IMR-90 (cell line): ENCODE results near the gene PARP6. TPM values are rescaled to one million over a fixed set of nuclear protein-coding genes. Genes with fewer than 3 reads are reported as not detected.
A peak's percentile ranks its signal among the peaks of the same experiment; 100 is the strongest.
"Not testable (repeated sequence)": the region's sequence is repeated elsewhere in the genome, so short reads cannot be mapped to it uniquely, and the experiment has no call there.

Experiments
- ATAC-seq: fragments of 200-7000 bp; cut with Tn5 transposase; 2 replicates; pipeline ENCODE4 v1.9.1; 2020; ENCODE audit warnings: low read depth, mild to moderate bottlenecking, moderate library complexity
- BruUV-seq: library from RNA; stranded (reverse); fragments of 400-500 nt; replicated peaks from 2 replicates; lab custom pipeline; 2021; lab: Mats Ljungman, UMichigan
- CTCF ChIA-PET: fragments of 300-600 bp; formaldehyde crosslinking; extraction: SDS; loops from one replicate; lab custom pipeline; 2021; ENCODE audit warnings: antibody characterized with exemption; lab: Yijun Ruan, JAX
- POLR2A ChIA-PET: fragments of 300-600 bp; sonication (Branson Sonifier 250); formaldehyde crosslinking; loops from one replicate; lab custom pipeline; 2022; ENCODE audit warnings: antibody characterized with exemption; ENCODE audit not compliant: unreplicated experiment; lab: Charles Lee
- DNase-seq: peaks from one replicate; pipeline ENCODE4 v3.0.0; 2013
- H2AFZ ChIP-seq: replicated peaks from 2 replicates; pipeline ENCODE3; 2013; ENCODE audit warnings: low read length, mild to moderate bottlenecking; ENCODE audit not compliant: poor library complexity
- H2AK5ac ChIP-seq: 2 replicates; pipeline ENCODE4 v1.6.1; 2013; ENCODE audit warnings: low read depth, low read length, inconsistent platforms
- H2AK9ac ChIP-seq: replicated peaks from 2 replicates; pipeline ENCODE3; 2013; ENCODE audit warnings: mild to moderate bottlenecking, low read depth, low read length, moderate library complexity; ENCODE audit not compliant: poor library complexity
- H2BK120ac ChIP-seq: 2 replicates; pipeline ENCODE4 v1.6.1; 2013; ENCODE audit warnings: low read depth, low read length, inconsistent platforms
- H2BK15ac ChIP-seq: 3 replicates; pipeline ENCODE4 v1.6.1; 2013; ENCODE audit warnings: low read depth, low read length, inconsistent platforms
- H2BK20ac ChIP-seq: 2 replicates; pipeline ENCODE4 v1.6.1; 2013; ENCODE audit warnings: low read depth, mild to moderate bottlenecking, inconsistent platforms, low read length, moderate library complexity
- H2BK5ac ChIP-seq: 2 replicates; pipeline ENCODE4 v1.6.1; 2013; ENCODE audit warnings: mild to moderate bottlenecking, low read depth, low read length, inconsistent platforms; ENCODE audit not compliant: poor library complexity, severe bottlenecking
- H3K14ac ChIP-seq: replicated peaks from 2 replicates; pipeline ENCODE4 v1.6.1; 2013; ENCODE audit warnings: low read depth, low read length, inconsistent platforms
- H3K18ac ChIP-seq: 2 replicates; pipeline ENCODE4 v1.6.1; 2013; ENCODE audit warnings: low read depth, low read length, control low read depth
- H3K23ac ChIP-seq: 2 replicates; pipeline ENCODE4 v1.6.1; 2013; ENCODE audit warnings: low read depth, low read length, inconsistent platforms
- H3K27ac ChIP-seq: 2 replicates; pipeline ENCODE4 v1.5.1; 2013; ENCODE audit warnings: mild to moderate bottlenecking, control low read depth, low read length; ENCODE audit not compliant: insufficient read depth
- H3K27me3 ChIP-seq: 2 replicates; pipeline ENCODE4 v1.6.1; 2013; ENCODE audit warnings: low read length; ENCODE audit not compliant: control insufficient read depth, insufficient read depth
- H3K36me3 ChIP-seq: 2 replicates; pipeline ENCODE4 v1.6.1; 2013; ENCODE audit warnings: low read length, mixed read lengths; ENCODE audit not compliant: control insufficient read depth, insufficient read depth
- H3K4ac ChIP-seq: 2 replicates; pipeline ENCODE4 v1.6.1; 2013; ENCODE audit warnings: low read depth, low read length, inconsistent platforms
- H3K4me1 ChIP-seq: 2 replicates; pipeline ENCODE4 v1.6.1; 2013; ENCODE audit warnings: low read length, mixed read lengths; ENCODE audit not compliant: control insufficient read depth, insufficient read depth
- H3K4me2 ChIP-seq: 2 replicates; pipeline ENCODE4 v1.6.1; 2013; ENCODE audit warnings: low read depth, mild to moderate bottlenecking, control low read depth, low read length, moderate library complexity
- H3K4me3 ChIP-seq: 2 replicates; pipeline ENCODE4 v1.5.1; 2013; ENCODE audit warnings: low read depth, mild to moderate bottlenecking, control low read depth, low read length, moderate library complexity; ENCODE audit not compliant: insufficient read depth
- H3K56ac ChIP-seq: 2 replicates; pipeline ENCODE4 v1.6.1; 2013; ENCODE audit warnings: low read length, inconsistent platforms; ENCODE audit not compliant: insufficient read depth; ENCODE audit errors: extremely low read depth
- H3K79me1 ChIP-seq, 2 experiments: 2 replicates each; pipeline ENCODE4 v1.6.1; 2013; ENCODE audit warnings: low read length in 2 of 2, inconsistent platforms in 1 of 2, low read depth in 1 of 2
- H3K9ac ChIP-seq: 2 replicates; pipeline ENCODE4 v1.6.1; 2013; ENCODE audit warnings: low read depth, low read length, control low read depth
- H3K9me1 ChIP-seq: 2 replicates; pipeline ENCODE4 v1.6.1; 2013; ENCODE audit warnings: low read length, inconsistent platforms; ENCODE audit not compliant: insufficient read depth
- H3K9me3 ChIP-seq: 2 replicates; pipeline ENCODE4 v1.6.1; 2013; ENCODE audit warnings: low read length; ENCODE audit not compliant: control insufficient read depth, insufficient read depth
- H4K20me1 ChIP-seq: 2 replicates; pipeline ENCODE4 v1.6.1; 2013; ENCODE audit warnings: low read length, inconsistent platforms; ENCODE audit not compliant: insufficient read depth
- H4K5ac ChIP-seq: 2 replicates; pipeline ENCODE4 v1.6.1; 2013; ENCODE audit warnings: mild to moderate bottlenecking, low read depth, low read length, control low read depth
- H4K8ac ChIP-seq, 2 experiments: 2 replicates each; pipeline ENCODE4 v1.6.1; 2013; ENCODE audit warnings: low read depth in 2 of 2, low read length in 2 of 2, control low read depth in 1 of 2, inconsistent platforms in 1 of 2
- H4K91ac ChIP-seq: 2 replicates; pipeline ENCODE4 v1.6.1; 2013; ENCODE audit warnings: low read depth, low read length, inconsistent platforms; ENCODE audit not compliant: insufficient read depth
- RCOR1 ChIP-seq: IDR thresholded peaks from 2 replicates; pipeline ENCODE4 v1.6.1; 2012; ENCODE audit warnings: mild to moderate bottlenecking, low read length, improper control_type of control experiment; ENCODE audit not compliant: insufficient replicate concordance
- USF2 ChIP-seq: fragments of 150-350 bp; IDR thresholded peaks from 2 replicates; pipeline ENCODE4 v1.6.1; 2017; ENCODE audit warnings: mild to moderate bottlenecking, antibody characterized with exemption, low read length, low read depth
- dilution Hi-C: fragments of 300-500 bp; cut with HindIII; formaldehyde crosslinking; loops from one replicate; pipeline ENCODE4 v1.14.3; 2018; ENCODE audit warnings: low sequenced_read_pairs; ENCODE audit not compliant: unreplicated experiment
- in situ Hi-C: fragments of 300-500 bp; cut with MboI; formaldehyde crosslinking; loops from 3 replicates; pipeline ENCODE4 v1.14.3; 2019; ENCODE audit warnings: low sequenced_read_pairs, inconsistent platforms, mixed read lengths
- intact Hi-C: fragments of 100-400 bp; cut with micrococcal nuclease; formaldehyde crosslinking; loops from 2 replicates; pipeline ENCODE4 v1.10.0; 2022
- polyA plus RNA-seq, 3 experiments: library from polyadenylated mRNA; depleted of rRNA; stranded (reverse); fragments of >200 nt; gene quantifications; 2 replicates each; pipeline ENCODE4 v1.2.3, GENCODE V29; 2012; ENCODE audit warnings: low replicate concordance in 1 of 3
- total RNA-seq: library from RNA; depleted of rRNA; stranded (reverse); fragments of >200 nt; gene quantifications from 2 replicates; pipeline ENCODE4 v1.2.3, GENCODE V29; 2012

PARP6 gene
- total and polyA plus RNA-seq, 2 of the 4 experiments (the other 2 are of a cell fraction): 13.4 to 45.1 TPM

GRCh38 chr15:72276326-72276700 lies 4.0 kb upstream of the PARP6 start:
- Histone ChIP-seq H2BK15ac (no peak overlapping the region), H3K79me1 (peaks cover 13 to 19% of the 10 kb centered on the region in 2 experiments), H3K36me3 (no peaks in the 10 kb centered on the region), H3K56ac (no peak overlapping the region), H3K18ac (no peak overlapping the region), H3K9me3 (no peaks in the 10 kb centered on the region), H3K4ac (no peak overlapping the region), H3K23ac (no peak overlapping the region), H2BK120ac (no peak overlapping the region), H3K9ac (no peak overlapping the region), H2AFZ (no peak overlapping the region), H3K4me2 (no peak overlapping the region), H4K20me1 (no peaks in the 10 kb centered on the region), H3K14ac (no peak overlapping the region), H3K27ac (no peak overlapping the region), H3K9me1 (peaks cover 4% of the 10 kb centered on the region; the same call in 1 of the 2 replicates), H3K27me3 (peaks cover 8% of the 10 kb centered on the region), H4K8ac (no peak overlapping the region), H2BK20ac (no peak overlapping the region), H4K5ac (no peak overlapping the region), H3K4me1 (no peaks in the 10 kb centered on the region), H4K91ac (no peak overlapping the region), H3K4me3 (no peak overlapping the region), H2AK5ac (no peak overlapping the region), H2BK5ac (no peak overlapping the region), H2AK9ac (no peak overlapping the region)
- in situ Hi-C loops: no loop called here
- POLR2A ChIA-PET: no interaction called here
- ATAC-seq: no peak
- TF ChIP-seq RCOR1: no peak
- peak; percentile 45; the same call in 1 of the 2 replicates for TF ChIP-seq USF2
- peak; percentile 7 for DNase-seq
- intact Hi-C loops: no loop called here
- CTCF ChIA-PET: no interaction called here
- dilution Hi-C loops: no loop called here
- no TSS peak for BruUV-seq

DNA sequence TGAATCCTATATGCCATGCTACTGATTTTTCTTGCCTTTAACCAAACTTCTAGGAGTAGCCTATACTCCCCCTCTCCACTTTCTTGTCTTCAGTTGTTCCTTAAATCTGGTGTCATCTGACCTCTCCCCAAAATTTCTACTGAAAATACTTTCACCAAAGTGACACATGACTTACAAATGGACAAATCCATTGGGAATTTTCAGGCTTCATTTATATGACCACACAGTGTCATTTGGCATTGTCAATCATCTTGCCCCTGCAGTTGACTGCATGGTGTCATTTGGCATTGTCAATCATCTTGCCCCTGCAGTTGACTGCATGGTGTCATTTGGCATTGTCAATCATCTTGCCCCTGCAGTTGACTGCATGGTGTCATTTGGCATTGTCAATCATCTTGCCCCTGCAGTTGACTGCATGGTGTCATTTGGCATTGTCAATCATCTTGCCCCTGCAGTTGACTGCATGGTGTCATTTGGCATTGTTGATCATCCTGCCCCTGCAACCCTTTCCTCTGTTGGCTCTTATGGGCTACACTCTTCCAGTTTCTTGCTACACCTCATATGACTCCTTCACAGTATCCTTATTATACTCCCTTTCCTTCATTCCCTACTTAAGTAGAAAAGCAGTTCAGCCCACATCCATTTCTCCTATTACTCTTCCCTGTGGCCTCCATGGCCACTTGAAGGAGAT lies 3.4 kb upstream of the PARP6 start:
- H2AFZ ChIP-seq, H3K27me3 ChIP-seq, H3K4ac ChIP-seq, H3K9ac ChIP-seq, H4K5ac ChIP-seq, H4K91ac ChIP-seq, H3K4me1 ChIP-seq, H3K27ac ChIP-seq, H4K8ac ChIP-seq, H3K9me1 ChIP-seq, dilution Hi-C loops, H2BK5ac ChIP-seq, H3K18ac ChIP-seq, H2BK20ac ChIP-seq, H3K4me3 ChIP-seq, intact Hi-C loops, H3K23ac ChIP-seq, H3K56ac ChIP-seq, H2AK9ac ChIP-seq, POLR2A ChIA-PET, in situ Hi-C loops, DNase-seq, H3K36me3 ChIP-seq, ATAC-seq, H2AK5ac ChIP-seq, H4K20me1 ChIP-seq, BruUV-seq, H2BK120ac ChIP-seq, H2BK15ac ChIP-seq, H3K4me2 ChIP-seq, H3K14ac ChIP-seq, CTCF ChIA-PET, H3K9me3 ChIP-seq: not testable (repeated sequence)
- H3K79me1 ChIP-seq: peaks cover 18 to 24% of the 10 kb centered on the region in 2 experiments
